Measurements from ENCODE around the gene AMZ1. TPM values are rescaled to one million over a fixed set of nuclear protein-coding genes. Genes with fewer than 3 reads are reported as not detected.

Gene AMZ1
- total RNA-seq, 1 experiment from 2014 or later: 0.74 TPM

DNA sequence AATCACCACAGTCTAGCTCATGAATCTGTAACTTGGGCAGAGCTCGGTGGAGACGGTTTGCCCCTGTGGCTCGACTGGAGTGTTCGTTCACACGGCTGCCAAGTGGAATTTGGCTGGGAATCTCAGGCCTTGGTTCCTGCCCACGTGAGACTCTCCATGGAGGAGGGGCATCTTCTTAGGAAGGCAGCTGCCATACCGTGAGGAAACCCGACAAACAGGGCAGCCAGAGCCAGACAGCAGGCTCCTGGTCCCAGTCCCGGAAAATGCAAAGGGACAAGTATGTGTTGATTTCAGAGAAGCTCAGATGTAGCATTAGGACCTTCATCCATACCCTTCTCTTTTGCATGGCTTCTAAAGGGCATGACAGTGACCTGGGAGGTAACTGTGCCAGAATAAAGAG, 26.6 kb downstream of the AMZ1 start:
- H3K27me3 ChIP-seq (ENCODE audit: insufficient read depth, low read length): no peaks in the 10 kb centered on the region
- H3K4me3 Mint-ChIP-seq: no peak overlapping the region
- peaks cover 19 to 47% (median 46%) of the 10 kb centered on the region in 3 experiments for H3K36me3 Mint-ChIP-seq (ENCODE audit: insufficient read depth in 1 of 3, low read depth in 3 of 3)
- H3K27ac Mint-ChIP-seq: peak overlapping the region in 2 of 3 experiments; percentile 52 to 53; a peak in 4 of 7 replicates
- no peak for DNase-seq
- H3T11ph ChIP-seq (ENCODE audit: low read length): no peak overlapping the region
- H3K56ac ChIP-seq (ENCODE audit: insufficient read length, low read depth, low read length): no peak overlapping the region
- H2BK15ac ChIP-seq (ENCODE audit: low read depth, low read length): no peak overlapping the region
- no peak overlapping the region for H2AK5ac ChIP-seq (ENCODE audit: insufficient read length, low read length)
- no peak overlapping the region for H3K9ac ChIP-seq (ENCODE audit: extremely low read depth, insufficient read length, low read length)
- H3K4me2 ChIP-seq (ENCODE audit: insufficient read depth, insufficient read length, low read length): no peak overlapping the region
- no peaks in the 10 kb centered on the region for H3K9me3 ChIP-seq (ENCODE audit: control insufficient read depth, low read depth, low read length)
- no peaks in the 10 kb centered on the region for H4K20me1 ChIP-seq (ENCODE audit: control insufficient read depth, insufficient read depth, insufficient read length)
- no peak overlapping the region for H2BK5ac ChIP-seq (ENCODE audit: insufficient read length, low read length)
- peaks cover 7 to 16% of the 10 kb centered on the region in 2 experiments for H3K4me1 Mint-ChIP-seq
- H3K23me2 ChIP-seq (ENCODE audit: insufficient read length, low read depth, low read length, poor library complexity, severe bottlenecking): no peaks in the 10 kb centered on the region
- H2AFZ ChIP-seq (ENCODE audit: low read length): no peak overlapping the region
- no peak overlapping the region for H3K18ac ChIP-seq (ENCODE audit: insufficient read length, low read depth, low read length)
- no peak overlapping the region for H4K5ac ChIP-seq (ENCODE audit: insufficient read length, low read depth, low read length)
- H3K23ac ChIP-seq (ENCODE audit: insufficient read length, low read depth, low read length): no peak overlapping the region
- no peak overlapping the region for H3K14ac ChIP-seq (ENCODE audit: insufficient read depth, low read length)
- H2BK12ac ChIP-seq (ENCODE audit: insufficient read length, low read depth, low read length): no peak overlapping the region
- no peak for TF ChIP-seq CTCF (conservative IDR thresholded peaks at IDR 0.05)
- no peak overlapping the region for H3K4ac ChIP-seq (ENCODE audit: low read depth, low read length)
- H3K27ac ChIP-seq (ENCODE audit: insufficient read length, low read depth, low read length): no peak overlapping the region
- no peaks in the 10 kb centered on the region; the same call in 1 of the 2 replicates for H3K27me3 Mint-ChIP-seq (ENCODE audit: low read depth)
- H2BK120ac ChIP-seq (ENCODE audit: low read depth, low read length, poor library complexity, severe bottlenecking): no peak overlapping the region
- H3K4me1 ChIP-seq (ENCODE audit: insufficient read depth, low read length): no peaks in the 10 kb centered on the region
- no peak overlapping the region for H4K91ac ChIP-seq (ENCODE audit: insufficient read length, low read depth, low read length)
- no peak overlapping the region for H2BK20ac ChIP-seq (ENCODE audit: low read depth, low read length, poor library complexity, severe bottlenecking)
- H3K9me3 Mint-ChIP-seq: no peaks in the 10 kb centered on the region; a peak in 1 of 5 replicates
- no peaks in the 10 kb centered on the region for H3K79me2 ChIP-seq (ENCODE audit: insufficient read depth, low read length)
- no peaks in the 10 kb centered on the region for H3K79me1 ChIP-seq (ENCODE audit: insufficient read depth, low read depth, low read length, poor library complexity, severe bottlenecking)
- no CpG with 5 or more reads among the region's 9 CpGs for WGBS (ENCODE audit: extremely low coverage, insufficient read length, low lambda C conversion rate)
- H4K8ac ChIP-seq (replicated peaks; ENCODE audit: insufficient read length, low read depth, low read length): no peak overlapping the region

Data from H9 (cell line).